Glutamatergic neuron (in vitro differentiated cells): ENCODE data around the gene EXD1. TPM values are rescaled to one million over a fixed set of nuclear protein-coding genes. Genes with fewer than 3 reads are reported as not detected.

Source experiments
- DNase-seq: peaks from one replicate; pipeline ENCODE4 v3.0.0; 2022
- H3K27ac Mint-ChIP-seq: one replicate; pipeline ENCODE4 v1.8.0; 2020; ENCODE audit warnings: mild to moderate bottlenecking, mixed read lengths, inconsistent platforms; ENCODE audit not compliant: unreplicated experiment
- H3K27me3 Mint-ChIP-seq: one replicate; pipeline ENCODE4 v1.8.0; 2020; ENCODE audit warnings: mild to moderate bottlenecking, moderate library complexity, mixed read lengths, inconsistent platforms; ENCODE audit not compliant: unreplicated experiment
- H3K36me3 Mint-ChIP-seq: one replicate; pipeline ENCODE4 v1.8.0; 2020; ENCODE audit warnings: mild to moderate bottlenecking, mixed read lengths, inconsistent platforms; ENCODE audit not compliant: unreplicated experiment
- H3K4me1 Mint-ChIP-seq: one replicate; pipeline ENCODE4 v1.8.0; 2020; ENCODE audit warnings: mild to moderate bottlenecking, low read depth, mixed read lengths, inconsistent platforms; ENCODE audit not compliant: unreplicated experiment
- H3K4me3 Mint-ChIP-seq: one replicate; pipeline ENCODE4 v1.8.0; 2020; ENCODE audit warnings: mild to moderate bottlenecking, mixed read lengths, inconsistent platforms; ENCODE audit not compliant: unreplicated experiment
- H3K9me3 Mint-ChIP-seq: one replicate; pipeline ENCODE4 v1.8.0; 2020; ENCODE audit warnings: mild to moderate bottlenecking, moderate library complexity, mixed read lengths, inconsistent platforms; ENCODE audit not compliant: unreplicated experiment
- CTCF ChIP-seq: fragments of 200-600 bp; sonication (generic); IDR thresholded peaks from one replicate; pipeline ENCODE4 v1.5.0; 2021; ENCODE audit not compliant: partially characterized antibody, unreplicated experiment
- total RNA-seq: library from RNA; stranded (reverse); fragmentation: NEBNext Ultra II Directional; extraction: Animal tissue kit (Norgen Biotek cat#: 25700); gene quantifications from one replicate; pipeline ENCODE4 v1.2.1, GENCODE V29; 2021; ENCODE audit not compliant: unreplicated experiment

Gene EXD1
- total RNA-seq, 1 donor from 2014 or later = not detected

GRCh38 chr15:41207687-41208448 lies 22.7 kb downstream of the EXD1 start:
- Mint-ChIP-seq H3K9me3 (no peaks in the 10 kb centered on the region), H3K4me3 (no peak overlapping the region), H3K27ac (no peak overlapping the region), H3K36me3 (no peaks in the 10 kb centered on the region), H3K4me1 (no peaks in the 10 kb centered on the region), H3K27me3 (no peaks in the 10 kb centered on the region)
- no peak for TF ChIP-seq CTCF
- no peak for DNase-seq

- no peaks in the 10 kb centered on the region for H3K4me1 Mint-ChIP-seq
- DNase-seq = no peak
- H3K36me3 Mint-ChIP-seq = no peaks in the 10 kb centered on the region
- no peak overlapping the region for H3K27ac Mint-ChIP-seq
- no peak for TF ChIP-seq CTCF
- H3K9me3 Mint-ChIP-seq = no peaks in the 10 kb centered on the region
- no peak overlapping the region for H3K4me3 Mint-ChIP-seq
- no peaks in the 10 kb centered on the region for H3K27me3 Mint-ChIP-seq
Observed at GRCh38 chr15:41205315-41205714, 25.2 kb downstream of the EXD1 start.

- no peak for DNase-seq
- no peak for TF ChIP-seq CTCF
- no peaks in the 10 kb centered on the region for H3K36me3 Mint-ChIP-seq
- H3K4me1 Mint-ChIP-seq = no peaks in the 10 kb centered on the region
- H3K27me3 Mint-ChIP-seq = no peaks in the 10 kb centered on the region
- no peak overlapping the region for H3K27ac Mint-ChIP-seq
- H3K9me3 Mint-ChIP-seq = no peaks in the 10 kb centered on the region
- H3K4me3 Mint-ChIP-seq = no peak overlapping the region
Observed at GRCh38 chr15:41203395-41203794, 27.2 kb downstream of the EXD1 start.

- H3K4me3 Mint-ChIP-seq = no peak overlapping the region
- H3K4me1 Mint-ChIP-seq = no peaks in the 10 kb centered on the region
- TF ChIP-seq CTCF = no peak
Observed at GRCh38 chr15:41199470-41199869, 31.1 kb downstream of the EXD1 start.

GRCh38 chr15:41194444-41194843 lies 36.1 kb downstream of the EXD1 start:
- H3K27ac Mint-ChIP-seq = no peak overlapping the region
- no peak overlapping the region for H3K4me3 Mint-ChIP-seq
- H3K36me3 Mint-ChIP-seq = no peaks in the 10 kb centered on the region
- H3K9me3 Mint-ChIP-seq = no peaks in the 10 kb centered on the region
- no peak for TF ChIP-seq CTCF
- no peaks in the 10 kb centered on the region for H3K4me1 Mint-ChIP-seq
- no peaks in the 10 kb centered on the region for H3K27me3 Mint-ChIP-seq
- no peak for DNase-seq

More at GRCh38 chr15:41199470-41199869, 31.1 kb downstream of the EXD1 start:
- DNase-seq = no peak
- H3K27ac Mint-ChIP-seq = no peak overlapping the region
- no peaks in the 10 kb centered on the region for H3K9me3 Mint-ChIP-seq
- no peaks in the 10 kb centered on the region for H3K36me3 Mint-ChIP-seq
- no peaks in the 10 kb centered on the region for H3K27me3 Mint-ChIP-seq
